Retina (tissue), 1 donor: ENCODE measurements around the gene PGM2L1.
"Not testable (repeated sequence)": the region's sequence is repeated elsewhere in the genome, so short reads cannot be mapped to it uniquely, and the experiment has no call there.

ENCODE experiments used
- DNase-seq: peaks from one replicate; pipeline ENCODE4 v3.0.0-alpha.2; 2016

The PGM2L1 gene

GRCh38 chr11:74398244-74399159 is at the start of gene PGM2L1:
PGM2L1 (minus strand) TSS chr11:74398433; CDS start chr11:74398161, 272 bp downstream.
- DNase-seq, result peak; percentile 100

GRCh38 chr11:74447720-74448119 is 49.5 kb upstream of the PGM2L1 start:
- DNase-seq, result no peak

- DNase-seq, result no peak
These were observed 48.3 kb upstream of the PGM2L1 start for GRCh38 chr11:74446532-74446938.

GRCh38 chr11:74444173-74444826 is 46.1 kb upstream of the PGM2L1 start:
- no peak for DNase-seq

GRCh38 chr11:74443071-74443864 is 45.0 kb upstream of the PGM2L1 start:
- no peak for DNase-seq

GRCh38 chr11:74442636-74443035 is 44.4 kb upstream of the PGM2L1 start:
- DNase-seq, result no peak

- DNase-seq, result no peak
These were observed 40.4 kb upstream of the PGM2L1 start for GRCh38 chr11:74438681-74439080.

GRCh38 chr11:74437441-74438042 is 39.3 kb upstream of the PGM2L1 start:
- DNase-seq, result no peak

- DNase-seq, result no peak
These were observed 36.3 kb upstream of the PGM2L1 start for GRCh38 chr11:74434528-74434927.

- DNase-seq, result no peak
These were observed 31.0 kb upstream of the PGM2L1 start for GRCh38 chr11:74429205-74429604.

- no peak for DNase-seq
These were observed 29.2 kb upstream of the PGM2L1 start for GRCh38 chr11:74427384-74427886.

GRCh38 chr11:74425100-74425499 is 26.9 kb upstream of the PGM2L1 start:
- no peak for DNase-seq

- DNase-seq, result no peak
These were observed 20.3 kb upstream of the PGM2L1 start for GRCh38 chr11:74418509-74418895.

- no peak for DNase-seq
These were observed 19.8 kb upstream of the PGM2L1 start for GRCh38 chr11:74417860-74418508.

- no peak for DNase-seq
These were observed 19.2 kb upstream of the PGM2L1 start for GRCh38 chr11:74417379-74417804.

GRCh38 chr11:74416974-74417373 is 18.7 kb upstream of the PGM2L1 start:
- DNase-seq, result not testable (repeated sequence)

- DNase-seq, result no peak
These were observed 14.6 kb upstream of the PGM2L1 start for GRCh38 chr11:74412733-74413359.

GRCh38 chr11:74412321-74412720 is 14.1 kb upstream of the PGM2L1 start:
- DNase-seq, result no peak

GRCh38 chr11:74409633-74410032 is 11.4 kb upstream of the PGM2L1 start:
- DNase-seq, result no peak

GRCh38 chr11:74403607-74404321 is 5.5 kb upstream of the PGM2L1 start:
- DNase-seq, result no peak

GRCh38 chr11:74400606-74401005 is 2.4 kb upstream of the PGM2L1 start:
- DNase-seq, result no peak
